Epithelial cell of esophagus (primary cell): ENCODE data around the gene SRP14.

Source experiments
- DNase-seq: peaks from one replicate; pipeline ENCODE4 v3.0.0; 2010; ENCODE audit warnings: low read depth
- H3K4me3 ChIP-seq: 2 replicates; pipeline ENCODE4 v1.5.1; 2011; ENCODE audit warnings: mild to moderate bottlenecking, low read length, control low read depth
- CTCF ChIP-seq: IDR thresholded peaks from 2 replicates; pipeline ENCODE4 v1.5.1; 2011; ENCODE audit warnings: low read depth, mild to moderate bottlenecking, low read length, control low read depth, inconsistent platforms; ENCODE audit not compliant: insufficient read depth; ENCODE audit errors: missing control alignments

SRP14 gene

GRCh38 chr15:39990706-39991105 is 48.3 kb downstream of the SRP14 start:
- H3K4me3 ChIP-seq, result no peak overlapping the region
- no peak for DNase-seq
- TF ChIP-seq CTCF, result no peak

GRCh38 chr15:39987821-39988220 is 51.2 kb downstream of the SRP14 start:
- DNase-seq, result no peak
- TF ChIP-seq CTCF, result no peak
- no peak overlapping the region for H3K4me3 ChIP-seq
